ENCODE measurements around the gene PLA2G12A.

The PLA2G12A gene

DNA sequence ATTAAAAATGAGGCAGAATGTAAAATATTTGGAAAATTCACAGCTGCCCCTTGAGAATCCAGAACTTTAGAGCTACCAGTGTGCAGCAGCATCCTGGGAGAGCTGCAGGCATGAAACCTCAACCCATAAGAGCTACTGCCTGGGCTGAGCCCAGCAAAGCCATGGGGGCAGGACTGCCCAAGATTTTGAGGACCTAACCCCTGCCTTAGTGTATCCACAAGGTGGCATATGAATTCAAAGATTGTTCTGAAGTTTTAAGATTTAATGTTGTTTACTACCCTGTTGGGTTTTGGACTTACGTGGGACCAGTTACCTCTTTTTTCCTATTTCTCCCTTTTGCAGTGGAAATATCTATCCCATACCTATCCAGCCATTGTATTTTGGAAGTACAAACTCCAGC, 53.0 kb downstream of the PLA2G12A start:
- DNase-seq, result no peak

DNA sequence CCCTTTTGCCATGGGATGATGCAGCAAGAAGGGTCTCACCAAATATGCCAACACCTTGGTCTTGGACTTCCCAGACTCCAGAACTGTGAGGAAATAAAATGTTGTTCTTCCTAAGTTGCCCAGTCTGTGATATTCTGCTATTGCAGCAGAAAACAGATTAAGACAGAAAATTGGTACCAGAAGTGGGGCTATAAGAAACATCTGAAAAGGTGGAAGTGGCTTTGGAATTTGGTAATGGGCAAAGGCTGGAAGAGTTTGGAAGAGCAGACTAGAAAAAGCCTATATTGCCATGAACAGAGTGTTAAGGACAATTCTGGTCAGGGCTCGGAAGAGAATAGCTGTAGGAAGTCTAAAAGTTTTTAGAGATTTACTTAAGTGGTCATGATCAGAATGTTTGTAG, 54.0 kb downstream of the PLA2G12A start:
- no peak for DNase-seq

- no peak for DNase-seq
These were observed 54.7 kb downstream of the PLA2G12A start for GRCh38 chr4:109675181-109675580.

DNA sequence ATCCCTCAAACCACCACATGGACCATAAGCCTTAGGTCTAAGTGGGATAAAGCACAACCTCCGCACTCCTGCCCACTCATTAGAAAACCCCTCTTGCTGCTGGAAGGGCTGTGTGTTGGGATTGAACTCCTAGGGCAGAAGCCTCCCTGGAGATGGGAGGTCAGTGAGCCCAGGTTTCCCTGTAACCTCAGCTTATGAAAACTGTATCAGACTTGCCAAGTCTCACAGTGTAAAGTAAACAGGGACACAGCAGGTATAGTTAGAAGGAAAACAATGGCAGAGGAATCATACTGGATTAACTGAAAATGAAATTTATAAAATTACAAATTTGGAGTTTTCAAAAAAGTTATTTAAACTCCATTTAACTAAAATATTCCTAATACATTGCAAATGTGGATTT, 56.6 kb downstream of the PLA2G12A start:
- DNase-seq, result no peak

DNA sequence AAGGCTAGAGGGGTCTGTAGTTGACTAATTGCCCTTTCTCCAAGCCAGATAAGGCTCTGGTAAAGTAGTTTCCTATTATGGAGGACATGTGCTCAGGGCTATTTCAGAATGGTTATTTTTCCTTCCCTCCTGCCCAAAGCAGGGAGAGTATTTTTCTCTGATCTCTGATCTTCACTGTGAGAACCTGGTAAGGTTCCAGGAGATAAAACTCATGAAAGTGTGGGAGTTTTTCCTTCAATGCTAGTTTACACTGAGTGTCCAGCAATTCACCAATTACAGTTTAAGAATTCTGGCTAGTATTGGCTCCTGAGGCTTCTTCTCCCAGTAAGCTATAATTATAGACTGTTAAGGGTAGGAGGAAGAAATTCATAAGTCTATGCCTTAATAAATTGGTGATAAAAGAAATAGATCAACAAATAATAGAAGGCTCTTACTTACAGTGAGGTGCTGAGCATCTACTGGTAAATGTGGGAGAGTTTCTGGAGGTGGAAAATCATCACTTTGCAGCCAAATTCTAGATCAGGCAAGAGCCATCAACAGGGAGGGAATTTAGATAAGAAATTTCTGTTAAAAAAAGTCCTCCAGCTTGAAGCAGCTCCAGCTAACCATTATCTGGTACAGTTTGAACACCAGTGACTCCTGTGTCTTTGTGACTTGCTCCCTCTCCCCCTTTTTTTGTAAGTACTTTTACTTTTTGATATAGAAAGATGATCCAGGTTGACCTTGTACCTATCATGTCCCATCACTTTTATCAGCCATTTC, 57.5 kb downstream of the PLA2G12A start:
- no peak for DNase-seq

DNA sequence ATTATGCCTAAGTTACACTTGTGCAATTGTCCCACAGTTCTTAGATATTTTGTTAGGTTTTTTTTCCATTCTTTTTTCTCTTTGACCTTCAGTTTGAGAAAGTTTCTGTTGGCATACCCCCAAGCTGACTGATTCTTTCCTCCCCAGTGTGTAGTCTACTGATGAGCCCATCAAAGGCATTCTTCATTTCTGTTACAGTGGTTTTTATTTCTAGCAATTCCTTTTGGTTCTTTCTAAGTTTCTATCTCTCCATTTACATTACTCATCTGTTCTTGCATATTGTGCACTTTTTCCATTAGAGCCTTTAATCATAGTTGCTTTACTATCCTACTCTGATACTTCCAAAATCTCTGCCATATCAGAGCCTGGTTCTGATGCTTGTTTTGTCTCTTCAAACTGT, 58.5 kb downstream of the PLA2G12A start:
- no peak for DNase-seq

- DNase-seq, result no peak
These were observed 63.9 kb downstream of the PLA2G12A start for GRCh38 chr4:109665783-109666485.

DNA sequence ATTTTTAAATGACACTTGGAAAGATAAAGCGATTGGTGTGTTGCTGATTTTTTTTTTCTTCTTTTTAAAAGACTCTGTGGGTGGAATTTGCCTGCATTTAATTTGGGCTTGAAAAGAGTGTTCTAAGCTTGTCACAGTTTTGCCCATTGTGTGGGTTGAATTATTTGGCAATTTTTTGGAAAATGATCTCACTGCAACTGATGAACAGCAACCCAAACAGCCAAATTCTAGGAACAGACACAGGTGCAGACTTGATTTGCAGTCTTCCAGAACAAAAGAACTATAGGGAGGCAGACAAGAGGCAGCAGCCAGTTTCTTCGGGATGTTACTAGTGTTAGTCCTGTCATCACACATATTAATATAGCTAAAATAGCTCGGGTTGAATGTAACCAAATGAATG, 67.1 kb downstream of the PLA2G12A start:
- no peak for DNase-seq

GRCh38 chr4:109662116-109662515, 67.8 kb downstream of the PLA2G12A start:
- DNase-seq, result no peak
